Effector memory CD4-positive, alpha-beta T cell (primary cell): ENCODE measurements around the gene AGBL4.

ENCODE experiments used
- DNase-seq, 3 donors: peaks; one replicate each; pipeline ENCODE4 v3.0.0-alpha.2; 2020
- H3K27ac ChIP-seq: 2 replicates; pipeline ENCODE4 v1.7.0; 2013; ENCODE audit warnings: mild to moderate bottlenecking, low read length, moderate library complexity; ENCODE audit not compliant: insufficient read depth, poor library complexity, severe bottlenecking
- H3K27me3 ChIP-seq: replicated peaks from 2 replicates; pipeline ENCODE4 v1.7.0; 2013; ENCODE audit warnings: mild to moderate bottlenecking, low read length; ENCODE audit not compliant: insufficient read depth, control insufficient read depth, poor library complexity, severe bottlenecking
- H3K36me3 ChIP-seq: 2 replicates; pipeline ENCODE4 v1.7.0; 2013; ENCODE audit warnings: mild to moderate bottlenecking, low read length, moderate library complexity; ENCODE audit not compliant: control insufficient read depth, insufficient read depth
- H3K4me1 ChIP-seq: 2 replicates; pipeline ENCODE4 v1.7.0; 2013; ENCODE audit warnings: low read length, mild to moderate bottlenecking; ENCODE audit not compliant: control insufficient read depth, insufficient read depth, poor library complexity, severe bottlenecking
- H3K4me3 ChIP-seq: 2 replicates; pipeline ENCODE4 v1.7.0; 2013; ENCODE audit warnings: low read length, low read depth, mild to moderate bottlenecking; ENCODE audit not compliant: insufficient read depth, poor library complexity, severe bottlenecking
- H3K9me3 ChIP-seq: 2 replicates; pipeline ENCODE4 v1.7.0; 2013; ENCODE audit warnings: mild to moderate bottlenecking, low read length, moderate library complexity; ENCODE audit not compliant: control insufficient read depth

The AGBL4 gene

DNA sequence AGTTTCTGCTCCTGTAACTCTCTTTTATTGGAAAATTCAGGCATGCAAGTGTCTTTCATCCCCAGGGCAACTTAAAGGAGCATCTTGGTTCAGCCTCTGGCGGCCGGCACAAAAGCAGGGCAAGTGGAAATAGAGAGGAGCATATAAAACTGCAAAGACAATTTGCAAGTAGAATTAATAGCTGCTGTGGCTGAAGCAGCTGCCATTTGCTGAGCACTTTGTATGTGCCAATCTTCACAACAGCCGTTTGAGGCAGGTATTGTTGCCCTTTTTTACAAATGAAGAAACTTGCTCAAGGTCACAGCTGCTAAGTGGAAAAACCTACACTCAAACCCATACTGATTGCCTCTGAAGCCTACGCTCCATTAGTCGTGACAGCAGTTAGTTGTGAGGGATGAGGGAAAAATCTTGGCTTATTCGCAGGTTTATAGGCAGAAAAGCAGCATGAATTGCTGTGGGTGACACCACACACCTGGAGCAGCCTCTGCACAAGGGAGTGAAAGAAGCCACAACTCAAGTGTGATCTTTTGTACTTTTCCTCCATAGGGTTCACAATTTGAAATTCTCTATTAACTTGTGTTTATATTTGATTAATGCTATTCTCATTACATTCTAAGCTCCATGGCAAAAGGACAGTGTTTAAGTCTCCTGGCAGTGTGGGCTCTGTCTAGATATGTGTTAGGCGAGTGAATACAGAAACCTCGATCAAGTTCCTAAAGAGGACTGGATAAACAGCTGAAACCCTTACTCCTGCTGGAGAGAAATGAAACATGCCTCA, 1148.0 kb downstream of the AGBL4 start:
- Histone ChIP-seq H3K4me1 (no peaks in the 10 kb centered on the region), H3K27ac (no peak overlapping the region), H3K27me3 (no peaks in the 10 kb centered on the region), H3K4me3 (no peak overlapping the region), H3K9me3 (no peaks in the 10 kb centered on the region), H3K36me3 (no peaks in the 10 kb centered on the region)
- no peak for DNase-seq

DNA sequence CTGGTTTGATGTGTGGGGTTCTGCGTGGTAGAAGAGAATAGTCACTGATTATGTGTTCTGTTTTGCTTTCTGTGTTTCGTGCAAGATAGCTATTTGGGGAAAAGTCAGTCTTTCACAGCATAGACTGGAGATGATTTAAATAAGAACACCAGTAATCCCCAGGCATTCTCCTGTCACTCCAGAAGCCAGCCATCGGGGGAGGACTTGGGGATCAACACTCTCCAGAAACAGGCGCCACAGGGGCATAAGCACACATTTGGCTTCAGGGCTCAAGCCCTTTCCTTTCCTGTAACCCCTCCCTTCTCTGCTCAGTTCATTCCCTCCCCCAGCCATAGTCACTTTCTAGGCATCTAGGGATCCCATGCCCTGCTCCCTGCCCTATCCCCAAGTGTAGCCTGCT, 1149.8 kb downstream of the AGBL4 start:
- no peaks in the 10 kb centered on the region for H3K4me1 ChIP-seq
- no peaks in the 10 kb centered on the region for H3K9me3 ChIP-seq
- no peak overlapping the region for H3K4me3 ChIP-seq
- no peaks in the 10 kb centered on the region for H3K36me3 ChIP-seq
- no peak overlapping the region for H3K27ac ChIP-seq
- H3K27me3 ChIP-seq = no peaks in the 10 kb centered on the region
- DNase-seq = no peak

DNA sequence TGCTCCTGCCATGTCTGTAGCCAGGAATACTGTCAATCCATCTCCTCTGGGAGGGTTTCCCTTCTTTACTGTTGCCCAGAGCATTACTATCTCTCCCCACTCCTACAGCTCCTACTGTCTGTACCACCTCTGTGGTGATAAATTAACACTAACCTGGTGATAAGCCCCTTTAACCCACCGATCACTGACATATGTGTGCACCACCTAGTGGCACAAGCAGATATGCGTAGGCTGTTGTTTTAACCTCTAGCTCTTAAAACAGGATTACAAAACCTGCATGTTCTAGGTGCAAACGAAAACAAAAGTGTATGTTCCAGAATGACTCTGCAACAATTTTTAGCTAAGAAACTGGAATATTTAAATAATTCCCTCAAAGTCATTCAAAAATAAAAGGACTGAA, 1153.2 kb downstream of the AGBL4 start:
- no peak overlapping the region for H3K4me3 ChIP-seq
- H3K4me1 ChIP-seq = no peaks in the 10 kb centered on the region
- no peaks in the 10 kb centered on the region for H3K27me3 ChIP-seq
- DNase-seq = no peak
- H3K36me3 ChIP-seq = no peaks in the 10 kb centered on the region
- H3K9me3 ChIP-seq = no peaks in the 10 kb centered on the region
- H3K27ac ChIP-seq = no peak overlapping the region

DNA sequence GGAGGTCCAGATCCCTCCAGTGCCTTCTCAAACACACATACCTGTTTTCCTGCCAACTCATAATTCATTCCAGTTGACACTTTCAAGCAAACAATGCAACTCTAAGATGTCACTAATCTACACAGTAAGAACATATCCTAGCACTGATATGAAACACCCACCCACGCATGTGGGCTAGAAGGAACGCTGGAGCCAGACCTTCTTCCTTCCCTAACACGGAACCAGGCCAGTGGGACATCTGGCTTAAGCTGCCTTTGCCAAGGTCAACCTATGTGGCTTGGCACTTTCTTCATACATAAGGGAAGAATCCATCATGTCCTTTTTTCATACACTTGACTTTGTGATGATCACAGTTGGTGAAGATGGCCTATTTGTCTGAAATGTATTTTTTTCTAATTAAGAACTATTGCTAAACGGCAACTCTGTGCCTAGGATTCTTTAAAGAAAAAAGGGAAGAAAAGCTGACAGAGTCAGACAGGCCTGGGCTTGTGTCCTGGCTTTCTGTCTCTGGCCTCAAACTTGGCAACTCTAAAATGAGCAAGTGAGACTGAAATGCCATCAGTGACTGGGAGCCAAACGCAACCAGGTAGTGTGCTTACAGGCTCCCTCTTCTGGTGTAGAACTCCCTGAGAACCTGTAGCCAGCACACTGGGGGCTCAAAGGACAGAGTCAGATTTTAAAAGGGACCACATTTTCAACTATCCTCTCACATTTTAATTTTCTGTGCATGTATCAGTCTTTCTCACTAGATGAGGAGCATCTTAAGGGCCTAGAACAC, 1154.4 kb downstream of the AGBL4 start:
- Histone ChIP-seq H3K4me1 (no peaks in the 10 kb centered on the region), H3K36me3 (no peaks in the 10 kb centered on the region), H3K9me3 (no peaks in the 10 kb centered on the region), H3K27ac (no peak overlapping the region), H3K4me3 (no peak overlapping the region), H3K27me3 (no peaks in the 10 kb centered on the region)
- no peak for DNase-seq

DNA sequence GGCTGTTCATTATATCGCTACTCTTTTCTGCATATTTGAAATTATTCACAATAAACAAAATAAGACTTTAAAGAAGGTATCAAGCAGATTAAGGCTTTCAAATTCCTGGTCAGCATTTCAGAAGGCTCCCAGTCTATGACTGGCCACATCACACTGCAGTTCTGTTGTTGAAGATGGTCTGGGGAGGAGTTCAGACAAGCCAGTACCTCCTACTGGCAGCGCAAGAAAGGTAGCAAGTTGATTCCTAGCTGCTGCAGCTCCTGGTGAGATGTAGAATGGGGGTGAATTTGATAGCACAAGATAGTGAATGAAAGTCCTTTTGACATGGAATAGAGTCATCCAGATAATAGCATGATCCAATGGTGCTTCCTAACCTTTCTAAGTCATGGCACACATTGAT, 1158.8 kb downstream of the AGBL4 start:
- Histone ChIP-seq H3K9me3 (no peaks in the 10 kb centered on the region), H3K36me3 (no peaks in the 10 kb centered on the region), H3K27me3 (no peaks in the 10 kb centered on the region), H3K27ac (no peak overlapping the region), H3K4me1 (no peaks in the 10 kb centered on the region), H3K4me3 (no peak overlapping the region)
- no peak for DNase-seq

DNA sequence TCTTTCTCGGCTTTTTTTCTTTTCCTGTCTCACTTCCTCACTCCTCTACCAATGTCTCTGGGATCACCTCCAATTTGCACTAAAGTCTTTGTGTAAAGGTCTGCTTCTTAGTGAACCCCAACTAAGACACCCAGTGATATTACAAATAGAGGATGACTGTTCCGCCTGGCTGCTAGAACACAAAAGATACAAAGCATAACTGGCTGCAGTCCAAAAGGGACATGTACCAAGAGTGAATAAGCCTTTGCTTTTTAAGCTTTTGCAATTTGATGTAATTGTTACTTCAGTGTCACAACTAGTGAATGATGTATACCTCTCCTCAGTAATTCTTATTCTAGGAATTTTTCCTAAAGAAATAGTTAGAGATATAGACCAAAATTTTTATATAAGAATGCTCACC, 1164.3 kb downstream of the AGBL4 start:
- no peak overlapping the region for H3K27ac ChIP-seq
- no peaks in the 10 kb centered on the region for H3K4me1 ChIP-seq
- H3K4me3 ChIP-seq = no peak overlapping the region
- no peaks in the 10 kb centered on the region for H3K9me3 ChIP-seq
- no peak for DNase-seq
- H3K27me3 ChIP-seq = no peaks in the 10 kb centered on the region
- H3K36me3 ChIP-seq = no peaks in the 10 kb centered on the region

DNA sequence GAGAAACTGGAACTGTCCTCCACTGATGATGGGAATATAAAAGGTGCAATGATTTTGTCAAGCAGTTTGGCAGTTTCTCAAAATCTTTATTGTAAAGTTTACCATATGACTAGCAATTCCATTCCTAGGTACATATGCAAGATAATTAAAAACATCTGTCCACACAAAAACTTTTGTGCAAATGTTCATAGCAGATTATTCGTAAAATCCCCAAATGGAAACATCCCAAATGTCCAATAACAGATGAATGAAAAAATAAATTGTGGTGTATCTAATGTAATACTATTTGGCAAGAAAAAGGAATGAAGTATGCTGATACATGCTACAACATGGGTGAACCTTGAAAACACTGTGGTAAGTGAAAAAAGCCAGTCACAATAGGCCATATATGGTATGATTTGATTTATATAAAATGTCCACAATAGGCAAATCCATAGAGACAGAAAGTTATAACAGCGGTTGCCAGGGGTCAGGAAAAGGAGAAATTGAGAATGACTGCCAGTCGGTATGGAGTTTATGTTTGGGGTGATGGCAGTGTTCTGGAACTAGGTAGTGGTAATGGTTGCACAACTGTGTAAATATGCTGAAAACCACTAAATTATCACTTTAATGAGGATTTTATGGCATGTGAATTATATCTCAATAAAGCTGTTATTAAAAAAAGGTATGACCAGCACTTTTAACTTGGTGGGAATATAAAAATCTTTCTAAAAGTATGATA, 1165.4 kb downstream of the AGBL4 start:
- H3K27ac ChIP-seq = no peak overlapping the region
- no peaks in the 10 kb centered on the region for H3K9me3 ChIP-seq
- no peak for DNase-seq
- H3K4me3 ChIP-seq = no peak overlapping the region
- no peaks in the 10 kb centered on the region for H3K36me3 ChIP-seq
- no peaks in the 10 kb centered on the region for H3K4me1 ChIP-seq
- H3K27me3 ChIP-seq = no peaks in the 10 kb centered on the region

DNA sequence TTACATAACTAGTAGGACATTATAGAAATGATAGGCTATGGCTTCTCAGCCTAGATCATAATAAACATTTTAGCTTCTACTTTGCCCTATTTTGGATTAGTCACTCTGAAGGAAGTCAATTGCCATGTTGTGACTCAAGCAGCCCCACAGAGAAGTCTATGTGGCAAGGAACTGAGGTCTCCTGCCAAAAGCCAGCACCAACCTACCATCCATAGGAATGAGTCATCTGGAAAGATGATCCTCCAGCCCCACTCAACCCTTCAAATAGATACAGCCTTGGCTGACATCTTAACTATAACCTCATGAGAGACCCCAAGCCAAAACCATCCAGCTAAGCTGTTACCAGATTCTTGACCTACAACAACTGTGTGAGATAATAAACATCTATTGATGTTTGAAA, 1170.7 kb downstream of the AGBL4 start:
- H3K4me3 ChIP-seq = no peak overlapping the region
- H3K9me3 ChIP-seq = no peaks in the 10 kb centered on the region
- no peak overlapping the region for H3K27ac ChIP-seq
- DNase-seq = no peak
- H3K4me1 ChIP-seq = no peaks in the 10 kb centered on the region
- H3K27me3 ChIP-seq = no peaks in the 10 kb centered on the region
- H3K36me3 ChIP-seq = no peaks in the 10 kb centered on the region

DNA sequence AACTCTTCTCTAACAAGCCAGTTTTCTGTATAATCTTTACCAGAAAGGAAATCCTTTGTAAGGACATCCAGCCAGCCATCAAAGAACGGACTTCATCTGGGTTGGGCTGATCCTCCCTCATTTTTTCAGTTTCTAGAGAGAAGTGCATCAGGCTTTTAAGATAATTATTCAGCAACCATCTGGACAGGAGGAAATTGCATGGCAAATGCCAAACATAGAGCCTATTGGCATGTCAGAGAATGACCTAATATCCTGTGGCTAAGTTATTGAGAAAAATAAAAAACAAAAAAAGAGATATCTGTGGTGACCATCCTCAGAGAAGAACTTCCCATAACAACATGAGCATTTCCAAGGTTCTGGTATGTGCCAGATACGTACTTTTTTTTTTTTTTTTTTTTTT, 1172.1 kb downstream of the AGBL4 start:
- DNase-seq = no peak
- Histone ChIP-seq H3K36me3 (no peaks in the 10 kb centered on the region), H3K27me3 (no peaks in the 10 kb centered on the region), H3K9me3 (no peaks in the 10 kb centered on the region), H3K4me1 (no peaks in the 10 kb centered on the region), H3K27ac (no peak overlapping the region), H3K4me3 (no peak overlapping the region)

DNA sequence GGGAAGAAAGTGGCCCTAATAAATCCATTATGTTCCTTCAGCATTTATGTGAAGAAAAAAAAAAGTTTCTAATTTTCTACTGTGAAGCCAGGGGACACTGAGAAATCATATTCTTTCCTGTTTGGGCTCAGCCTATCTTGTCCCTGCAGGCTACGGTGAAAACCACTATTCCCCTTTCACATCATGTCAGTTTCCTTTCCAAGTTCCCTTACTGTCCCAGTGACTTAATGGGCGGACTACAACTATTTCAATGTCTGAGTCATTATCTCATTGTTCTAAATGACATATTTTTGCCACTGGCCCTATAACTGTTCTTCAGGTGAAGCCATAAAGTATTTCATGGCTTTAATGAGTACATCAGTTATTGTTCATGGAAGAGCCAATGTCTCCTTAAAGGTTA, 1175.7 kb downstream of the AGBL4 start:
- H3K9me3 ChIP-seq = no peaks in the 10 kb centered on the region
- H3K4me1 ChIP-seq = no peaks in the 10 kb centered on the region
- no peaks in the 10 kb centered on the region for H3K27me3 ChIP-seq
- H3K36me3 ChIP-seq = no peaks in the 10 kb centered on the region
- no peak overlapping the region for H3K4me3 ChIP-seq
- DNase-seq = no peak
- no peak overlapping the region for H3K27ac ChIP-seq
